B cell (primary cell): ENCODE data around the gene CRMP1. TPM values are rescaled to one million over a fixed set of nuclear protein-coding genes. Genes with fewer than 3 reads are reported as not detected.

Experiments
- ATAC-seq: fragments of 200-7000 bp; cut with Tn5 transposase; one replicate; pipeline ENCODE4 v1.10.0; 2021; ENCODE audit warnings: low read depth, mild to moderate bottlenecking, moderate number of reproducible peaks, moderate library complexity
- CTCF ChIA-PET: fragments of 350-600 bp; sonication (Branson Sonifier 250); formaldehyde crosslinking; loops from one replicate; lab custom pipeline; 2021; ENCODE audit warnings: antibody characterized with exemption, inconsistent platforms; lab: Charles Lee
- POLR2A ChIA-PET: fragments of 350-600 bp; sonication (Branson Sonifier 250); formaldehyde crosslinking; loops from one replicate; lab custom pipeline; 2021; ENCODE audit warnings: antibody characterized with exemption; lab: Charles Lee
- DNase-seq: peaks from one replicate; pipeline ENCODE4 v3.0.0; 2013
- H2AFZ ChIP-seq: 2 replicates; pipeline ENCODE4 v1.6.1; 2012; ENCODE audit warnings: mild to moderate bottlenecking, low read depth, low read length; ENCODE audit not compliant: insufficient read depth, poor library complexity, severe bottlenecking
- H3K27ac ChIP-seq, 2 donors: 1 replicate in 1 of 2; 2 replicates in 1 of 2; pipeline ENCODE4 v1.5.1; 2012 to 2013; ENCODE audit warnings: low read length in 2 of 2, mild to moderate bottlenecking in 2 of 2, moderate library complexity in 1 of 2
- H3K27me3 ChIP-seq, 4 experiments: fragments of 200-600 bp in 1 of 4; sonication (generic) in 1 of 4; replicated peaks in 1 of 4; 1 replicate in 2 of 4; 2 replicates in 2 of 4; pipeline versions ENCODE4 v1.6.1 to v1.7.0; 2013 to 2016; ENCODE audit warnings: low read length in 3 of 4, mild to moderate bottlenecking in 2 of 4, mixed read lengths in 1 of 4, moderate library complexity in 1 of 4; ENCODE audit not compliant: insufficient read depth in 4 of 4, control insufficient read depth in 3 of 4; ENCODE audit errors: control extremely low read depth in 1 of 4
- H3K36me3 ChIP-seq, 2 experiments: replicated peaks in 1 of 2; 1 replicate in 1 of 2; 2 replicates in 1 of 2; pipeline versions ENCODE4 v1.6.1 to v1.7.1; 2013; ENCODE audit warnings: low read length in 1 of 2; ENCODE audit not compliant: insufficient read depth in 2 of 2, control insufficient read depth in 1 of 2; ENCODE audit errors: control extremely low read depth in 1 of 2, extremely low read depth in 1 of 2
- H3K4me1 ChIP-seq, 2 donors: fragments of 200-600 bp in 1 of 2; sonication (generic) in 1 of 2; 1 replicate in 1 of 2; 2 replicates in 1 of 2; pipeline versions ENCODE4 v1.5.1 to v1.6.1; 2013 to 2017; ENCODE audit warnings: low read length in 2 of 2; ENCODE audit not compliant: control insufficient read depth in 2 of 2, insufficient read depth in 2 of 2
- H3K4me2 ChIP-seq: replicated peaks from 2 replicates; pipeline ENCODE3; 2012; ENCODE audit warnings: mild to moderate bottlenecking, low read depth, low read length; ENCODE audit not compliant: poor library complexity, severe bottlenecking
- H3K4me3 ChIP-seq, 5 experiments: fragments of 200-600 bp in 1 of 5; sonication (generic) in 1 of 5; 1 replicate in 3 of 5; 2 replicates in 2 of 5; pipeline versions ENCODE4 v1.5.1 to v1.7.0; 2011 to 2016; ENCODE audit warnings: low read length in 4 of 5, mild to moderate bottlenecking in 4 of 5, low read depth in 2 of 5, control low read depth in 1 of 5, moderate library complexity in 1 of 5; ENCODE audit not compliant: insufficient read depth in 1 of 5; ENCODE audit errors: control extremely low read depth in 1 of 5, extremely low read depth in 1 of 5
- H3K79me2 ChIP-seq: fragments of 200-600 bp; sonication (generic); one replicate; pipeline ENCODE4 v1.6.0; 2016; ENCODE audit warnings: low read length; ENCODE audit not compliant: control insufficient read depth, insufficient read depth
- H3K9ac ChIP-seq: fragments of 200-600 bp; sonication (generic); 2 replicates; pipeline ENCODE4 v1.6.1; 2017; ENCODE audit warnings: mild to moderate bottlenecking, low read length, moderate library complexity
- H3K9me3 ChIP-seq, 3 donors: one replicate each; pipeline versions ENCODE4 v1.6.1 to v1.7.1; 2013; ENCODE audit warnings: low read length in 2 of 3; ENCODE audit not compliant: control insufficient read depth in 2 of 3, insufficient read depth in 1 of 3; ENCODE audit errors: control extremely low read depth in 1 of 3
- H4K20me1 ChIP-seq: 2 replicates; pipeline ENCODE4 v1.6.0; 2012; ENCODE audit warnings: mild to moderate bottlenecking, low read length; ENCODE audit not compliant: insufficient read depth, control insufficient read depth, poor library complexity, severe bottlenecking
- H3K27ac Mint-ChIP-seq: one replicate; pipeline ENCODE4 v1.8.0; 2021; ENCODE audit warnings: mixed read lengths
- H3K27me3 Mint-ChIP-seq: one replicate; pipeline ENCODE4 v1.8.0; 2021; ENCODE audit warnings: mixed read lengths
- H3K4me1 Mint-ChIP-seq: one replicate; pipeline ENCODE4 v1.8.0; 2021; ENCODE audit warnings: mixed read lengths
- H3K4me3 Mint-ChIP-seq: one replicate; pipeline ENCODE4 v1.8.0; 2021; ENCODE audit warnings: mixed read lengths
- H3K9me3 Mint-ChIP-seq: one replicate; pipeline ENCODE4 v1.8.0; 2022; ENCODE audit warnings: mixed read lengths; ENCODE audit not compliant: insufficient read depth
- EZH2 ChIP-seq: IDR thresholded peaks from 2 replicates; pipeline ENCODE4 v1.6.1; 2012; ENCODE audit warnings: borderline replicate concordance, low read depth, mild to moderate bottlenecking, moderate library complexity, low read length; ENCODE audit not compliant: insufficient read depth, poor library complexity, severe bottlenecking
- WGBS: methylation state at CpG from one replicate; pipeline ENCODE4 v1.1.5; 2013; ENCODE audit warnings: missing lambda C conversion rate; ENCODE audit not compliant: insufficient coverage; 5-methylcytosine and 5-hydroxymethylcytosine counted together
- intact Hi-C: fragments of 100-400 bp; cut with micrococcal nuclease; formaldehyde crosslinking; loops from one replicate; pipeline ENCODE4 v1.10.0; 2022
- polyA plus RNA-seq: library from polyadenylated mRNA; depleted of rRNA; stranded (reverse); fragments of >200 nt; gene quantifications from 2 replicates; pipeline ENCODE4 v1.2.3, GENCODE V29; 2012
- total RNA-seq, 2 donors: library from RNA; stranded (reverse); fragments of 120-200 nt in 1 of 2; gene quantifications; 1 replicate in 1 of 2; 2 replicates in 1 of 2; pipeline versions ENCODE4 v1.2.3 to v1.2.4, GENCODE V29; 2013 to 2022
- TF ChIP-seq, protein P1 (sequence below): fragments of 200-600 bp; IDR thresholded peaks from one replicate; pipeline ENCODE4 v1.8.0; 2022; ENCODE audit warnings: antibody characterized with exemption, mild to moderate bottlenecking

The CRMP1 gene
- total and polyA plus RNA-seq, 2 donors (not counting 1 experiment from before 2014, with no cell fraction given) = 0.13 TPM; not detected in 1

DNA sequence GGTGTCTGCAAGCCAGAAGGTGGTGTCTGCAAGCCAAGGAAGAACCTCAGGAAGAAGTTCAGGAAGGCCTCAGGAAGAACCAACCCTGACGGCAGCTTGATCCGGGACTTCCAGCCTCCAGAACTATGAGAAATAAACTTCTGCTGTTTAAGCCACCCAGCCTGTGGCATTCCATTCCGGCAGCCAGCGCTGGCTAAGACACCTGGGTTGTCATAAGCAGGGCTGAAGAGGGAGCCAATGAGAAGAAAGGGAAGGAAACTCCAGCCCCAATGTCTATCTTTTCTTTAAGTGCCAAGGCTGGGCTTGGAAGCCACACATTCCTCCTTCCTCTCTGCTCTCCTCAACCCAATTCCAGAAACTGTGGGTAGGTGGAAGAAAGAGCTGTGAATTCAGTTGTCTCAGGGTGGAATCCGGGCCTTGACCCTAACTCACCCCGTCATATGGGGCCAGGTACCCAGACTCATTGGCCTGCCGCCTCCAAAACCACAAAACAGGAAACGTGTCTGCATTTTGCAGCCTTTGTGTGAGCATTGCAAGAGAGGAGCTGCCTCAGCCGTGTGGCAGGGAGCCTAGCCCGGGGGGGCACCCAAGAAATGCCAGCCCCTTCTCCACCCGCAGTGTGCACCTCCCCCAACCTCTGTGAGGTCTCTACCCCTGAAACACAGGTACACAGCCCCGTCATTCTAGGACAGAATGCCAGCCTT lies 26.8 kb downstream of the CRMP1 start:
- 6% methylated on average over 11 of the region's 12 CpGs for WGBS
- peaks cover 22% of the 10 kb centered on the region for H3K4me1 Mint-ChIP-seq
- ATAC-seq = no peak
- Histone ChIP-seq H3K27ac (no peak overlapping the region), H3K9me3 (peaks cover 0 to 10% (median 0%) of the 10 kb centered on the region in 3 donors), H3K4me1 (peaks cover 10 to 15% of the 10 kb centered on the region in 2 donors), H3K27me3 (peaks cover 0 to 15% (median 3%) of the 10 kb centered on the region in 4 experiments), H3K36me3 (no peaks in the 10 kb centered on the region), H3K4me2 (no peak overlapping the region), H3K4me3 (no peak overlapping the region), H4K20me1 (no peaks in the 10 kb centered on the region), H3K79me2 (no peaks in the 10 kb centered on the region), H3K9ac (no peak overlapping the region), H2AFZ (no peak overlapping the region)
- no peak overlapping the region for H3K4me3 Mint-ChIP-seq
- POLR2A ChIA-PET = no interaction called here
- no peak overlapping the region for H3K27ac Mint-ChIP-seq
- H3K27me3 Mint-ChIP-seq = peaks cover 28% of the 10 kb centered on the region
- intact Hi-C loops = no loop called here
- DNase-seq = no peak
- CTCF ChIA-PET = no interaction called here
- H3K9me3 Mint-ChIP-seq = no peaks in the 10 kb centered on the region
- TF ChIP-seq EZH2 = no peak
- TF ChIP-seq, protein P1, sequence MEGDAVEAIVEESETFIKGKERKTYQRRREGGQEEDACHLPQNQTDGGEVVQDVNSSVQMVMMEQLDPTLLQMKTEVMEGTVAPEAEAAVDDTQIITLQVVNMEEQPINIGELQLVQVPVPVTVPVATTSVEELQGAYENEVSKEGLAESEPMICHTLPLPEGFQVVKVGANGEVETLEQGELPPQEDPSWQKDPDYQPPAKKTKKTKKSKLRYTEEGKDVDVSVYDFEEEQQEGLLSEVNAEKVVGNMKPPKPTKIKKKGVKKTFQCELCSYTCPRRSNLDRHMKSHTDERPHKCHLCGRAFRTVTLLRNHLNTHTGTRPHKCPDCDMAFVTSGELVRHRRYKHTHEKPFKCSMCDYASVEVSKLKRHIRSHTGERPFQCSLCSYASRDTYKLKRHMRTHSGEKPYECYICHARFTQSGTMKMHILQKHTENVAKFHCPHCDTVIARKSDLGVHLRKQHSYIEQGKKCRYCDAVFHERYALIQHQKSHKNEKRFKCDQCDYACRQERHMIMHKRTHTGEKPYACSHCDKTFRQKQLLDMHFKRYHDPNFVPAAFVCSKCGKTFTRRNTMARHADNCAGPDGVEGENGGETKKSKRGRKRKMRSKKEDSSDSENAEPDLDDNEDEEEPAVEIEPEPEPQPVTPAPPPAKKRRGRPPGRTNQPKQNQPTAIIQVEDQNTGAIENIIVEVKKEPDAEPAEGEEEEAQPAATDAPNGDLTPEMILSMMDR = no peak

GRCh38 chr4:5863461-5864113 lies 29.3 kb downstream of the CRMP1 start:
- ATAC-seq = no peak
- no peak overlapping the region for H3K27ac Mint-ChIP-seq
- no peak for TF ChIP-seq EZH2
- TF ChIP-seq, protein P1 = no peak
- ChIA-PET POLR2A (no interaction called here), CTCF (no interaction called here)
- Histone ChIP-seq H3K27ac (no peak overlapping the region), H3K4me1 (peaks cover 3 to 4% of the 10 kb centered on the region in 2 donors), H3K79me2 (no peaks in the 10 kb centered on the region), H4K20me1 (no peaks in the 10 kb centered on the region), H2AFZ (no peak overlapping the region), H3K9me3 (peaks cover 0 to 18% (median 0%) of the 10 kb centered on the region in 3 donors), H3K9ac (no peak overlapping the region), H3K4me2 (no peak overlapping the region), H3K36me3 (no peaks in the 10 kb centered on the region), H3K27me3 (peaks cover 0 to 4% (median 0%) of the 10 kb centered on the region in 4 experiments), H3K4me3 (no peak overlapping the region)
- DNase-seq = no peak
- H3K4me1 Mint-ChIP-seq = peaks cover 9% of the 10 kb centered on the region
- peaks cover 18% of the 10 kb centered on the region for H3K27me3 Mint-ChIP-seq
- no peak overlapping the region for H3K4me3 Mint-ChIP-seq
- H3K9me3 Mint-ChIP-seq = no peaks in the 10 kb centered on the region
- 78% methylated on average over 5 of the region's 15 CpGs for WGBS
- intact Hi-C loops = no loop called here
